DOHH2 (cell line): ENCODE measurements around the gene ANKRD55.

Experiments
- EZH2phosphoT487 ChIP-seq: fragments of 200-600 bp; sonication (generic); IDR thresholded peaks from 2 replicates; pipeline ENCODE4 v1.6.1; 2017; ENCODE audit warnings: borderline replicate concordance, mild to moderate bottlenecking, antibody characterized with exemption, low read length, moderate library complexity, mixed read lengths
- TF ChIP-seq, protein P1 (sequence below): fragments of 200-600 bp; sonication (generic); IDR thresholded peaks from one replicate; pipeline ENCODE4 v1.5.1; 2014; ENCODE audit warnings: antibody characterized with exemption, mild to moderate bottlenecking, low read depth, low read length; ENCODE audit not compliant: poor library complexity, severe bottlenecking

DNA sequence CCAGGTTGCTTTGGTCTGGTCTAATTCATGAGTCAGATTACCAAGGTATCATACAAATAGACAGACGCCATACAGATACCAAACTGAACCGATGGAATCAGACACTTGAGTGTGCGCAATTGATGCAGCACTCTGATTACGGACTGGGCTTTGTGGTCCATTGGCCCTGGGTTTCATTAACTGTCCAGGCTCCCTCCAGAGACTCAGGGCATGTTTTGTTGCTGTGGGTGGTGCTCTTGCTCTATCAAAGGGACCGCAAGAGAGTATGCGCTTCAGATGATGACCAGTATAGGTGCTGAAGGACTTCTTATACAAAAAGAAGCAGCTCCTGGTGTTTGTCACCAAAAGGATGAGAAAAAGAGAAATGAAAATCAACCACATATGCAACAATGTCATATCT, 36.9 kb upstream of the ANKRD55 start:
- TF ChIP-seq, protein P1, sequence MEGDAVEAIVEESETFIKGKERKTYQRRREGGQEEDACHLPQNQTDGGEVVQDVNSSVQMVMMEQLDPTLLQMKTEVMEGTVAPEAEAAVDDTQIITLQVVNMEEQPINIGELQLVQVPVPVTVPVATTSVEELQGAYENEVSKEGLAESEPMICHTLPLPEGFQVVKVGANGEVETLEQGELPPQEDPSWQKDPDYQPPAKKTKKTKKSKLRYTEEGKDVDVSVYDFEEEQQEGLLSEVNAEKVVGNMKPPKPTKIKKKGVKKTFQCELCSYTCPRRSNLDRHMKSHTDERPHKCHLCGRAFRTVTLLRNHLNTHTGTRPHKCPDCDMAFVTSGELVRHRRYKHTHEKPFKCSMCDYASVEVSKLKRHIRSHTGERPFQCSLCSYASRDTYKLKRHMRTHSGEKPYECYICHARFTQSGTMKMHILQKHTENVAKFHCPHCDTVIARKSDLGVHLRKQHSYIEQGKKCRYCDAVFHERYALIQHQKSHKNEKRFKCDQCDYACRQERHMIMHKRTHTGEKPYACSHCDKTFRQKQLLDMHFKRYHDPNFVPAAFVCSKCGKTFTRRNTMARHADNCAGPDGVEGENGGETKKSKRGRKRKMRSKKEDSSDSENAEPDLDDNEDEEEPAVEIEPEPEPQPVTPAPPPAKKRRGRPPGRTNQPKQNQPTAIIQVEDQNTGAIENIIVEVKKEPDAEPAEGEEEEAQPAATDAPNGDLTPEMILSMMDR = no peak
- no peak for TF ChIP-seq EZH2phosphoT487
